Measurements from ENCODE around the gene TRAF4. TPM values are rescaled to one million over a fixed set of nuclear protein-coding genes. Genes with fewer than 3 reads are reported as not detected.
"Not testable (repeated sequence)": the region's sequence is repeated elsewhere in the genome, so short reads cannot be mapped to it uniquely, and the experiment has no call there.

The TRAF4 gene
- total and polyA plus RNA-seq, 3 donors from 2014 or later: 33.1 to 47.2 (median 35.3) TPM

DNA sequence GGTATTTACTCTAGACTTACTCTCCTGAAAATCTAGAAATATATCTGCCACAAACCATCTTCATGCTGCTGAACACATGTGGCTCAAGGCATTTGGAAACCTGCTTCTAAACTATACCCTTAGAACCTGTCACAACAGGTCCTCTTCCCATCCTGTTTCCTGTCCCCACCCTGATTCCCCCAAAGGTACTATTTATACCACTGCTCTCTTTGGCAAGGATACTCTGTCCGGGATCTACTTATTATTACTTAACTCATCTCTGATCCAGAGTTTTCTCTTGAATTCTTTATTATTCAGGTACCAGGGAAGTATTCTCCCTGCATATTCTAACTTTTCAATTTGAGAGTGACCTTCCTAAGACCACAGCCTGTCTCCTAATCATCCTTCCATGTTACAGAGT is 33.4 kb downstream of the TRAF4 start:
- H3K27me3 ChIP-seq: no peaks in the 10 kb centered on the region
- TF ChIP-seq POLR2A (IDR thresholded peaks at IDR 0.05) (no peak), CTCF (IDR thresholded peaks at IDR 0.05) (no peak)
- DNase-seq: no peak
- H3K4me1 ChIP-seq: no peaks in the 10 kb centered on the region
- no peaks in the 10 kb centered on the region for H3K36me3 ChIP-seq (ENCODE audit: low read depth, missing control alignments)
- no peaks in the 10 kb centered on the region for H3K9me3 ChIP-seq
- H3K27ac ChIP-seq: no peak overlapping the region
- intact Hi-C loops (cut with DNase I; ENCODE audit: low total_unique reads): no loop called here
- WGBS, 2 donors: 40 to 50% methylated on average over 1 of the region's 1 CpG
- no peak overlapping the region for H3K4me3 ChIP-seq

DNA sequence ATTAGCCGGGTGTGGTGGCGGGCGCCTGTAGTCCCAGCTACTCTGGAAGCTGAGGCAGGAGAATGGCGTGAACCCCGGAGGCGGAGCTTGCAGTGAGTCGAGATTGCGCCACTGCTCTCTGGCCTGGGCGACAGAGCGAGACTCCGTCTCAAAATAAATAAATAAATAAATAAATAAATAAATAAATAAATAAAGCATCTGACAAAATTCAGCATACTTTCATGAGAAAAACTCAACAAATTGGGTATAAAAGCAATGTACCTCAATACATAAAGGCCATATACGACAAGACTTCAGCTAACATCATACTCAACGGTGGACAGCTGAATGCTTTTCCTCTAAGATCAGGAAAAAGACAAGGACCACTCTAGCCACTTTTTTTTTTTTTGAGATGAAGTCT is 35.8 kb downstream of the TRAF4 start:
- 95 to 97% methylated on average over 13 of the region's 13 CpGs for WGBS, 2 donors
- H3K36me3 ChIP-seq (ENCODE audit: low read depth, missing control alignments); H3K27me3 ChIP-seq; intact Hi-C loops (cut with DNase I; ENCODE audit: low total_unique reads); H3K4me1 ChIP-seq; DNase-seq; H3K27ac ChIP-seq; H3K9me3 ChIP-seq; H3K4me3 ChIP-seq: not testable (repeated sequence)

DNA sequence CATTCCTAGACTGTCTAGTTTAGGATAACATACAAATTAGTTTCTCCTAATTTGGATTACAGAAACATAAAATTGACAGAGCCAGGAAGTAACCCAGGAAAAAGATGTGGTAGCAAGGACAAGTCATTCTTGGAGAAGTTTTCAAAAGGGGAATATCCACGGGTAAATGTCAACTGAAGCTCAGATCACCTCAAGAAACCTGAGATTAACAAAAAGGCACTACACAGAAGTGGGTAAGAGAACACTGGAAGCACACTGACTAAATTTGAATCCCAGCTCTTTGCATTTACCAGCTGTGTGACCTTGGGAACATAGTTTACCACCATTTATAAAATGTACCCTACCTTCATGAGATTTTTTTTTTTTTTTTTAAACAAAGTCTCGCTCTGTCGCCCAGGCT is 39.4 kb downstream of the TRAF4 start:
- no peaks in the 10 kb centered on the region for H3K4me1 ChIP-seq
- WGBS, 2 donors: 82 to 89% methylated on average over 3 of the region's 3 CpGs
- H3K4me3 ChIP-seq: no peak overlapping the region
- no peak for DNase-seq
- intact Hi-C loops (cut with DNase I; ENCODE audit: low total_unique reads): no loop called here
- H3K27me3 ChIP-seq: no peaks in the 10 kb centered on the region
- H3K9me3 ChIP-seq: no peaks in the 10 kb centered on the region
- no peak for TF ChIP-seq POLR2A (IDR thresholded peaks at IDR 0.05)
- TF ChIP-seq CTCF (IDR thresholded peaks at IDR 0.05): no peak
- H3K36me3 ChIP-seq (ENCODE audit: low read depth, missing control alignments): no peaks in the 10 kb centered on the region
- no peak overlapping the region for H3K27ac ChIP-seq

DNA sequence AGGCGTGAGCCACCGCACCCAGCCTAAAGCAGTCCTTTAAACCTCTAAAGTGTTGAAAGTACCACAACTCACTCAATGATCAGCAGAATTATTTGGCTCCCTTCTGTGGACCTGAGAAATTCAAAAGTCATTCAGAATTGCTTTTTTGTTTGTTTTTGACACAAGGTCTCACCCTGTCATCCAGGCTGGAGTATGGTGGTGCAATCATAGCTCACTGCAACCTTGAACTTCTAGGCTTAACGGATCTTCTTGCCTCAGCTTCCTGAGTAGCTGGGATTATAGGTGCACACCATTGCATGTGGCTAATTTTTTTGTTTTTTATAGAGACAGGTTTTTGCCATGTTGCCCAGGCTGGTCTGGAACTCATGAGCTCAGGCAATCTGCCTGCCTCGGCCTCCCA is 44.3 kb downstream of the TRAF4 start:
- no peak overlapping the region for H3K4me3 ChIP-seq
- H3K9me3 ChIP-seq: no peaks in the 10 kb centered on the region
- no peak for TF ChIP-seq CTCF (IDR thresholded peaks at IDR 0.05)
- TF ChIP-seq POLR2A (IDR thresholded peaks at IDR 0.05): no peak

GRCh38 chr17:28792877-28793661 is 49.3 kb downstream of the TRAF4 start:
- H3K36me3 ChIP-seq (ENCODE audit: low read depth, missing control alignments): no peaks in the 10 kb centered on the region
- 59 to 72% methylated on average over 2 of the region's 2 CpGs for WGBS, 2 donors
- intact Hi-C loops (cut with DNase I; ENCODE audit: low total_unique reads): no loop called here
- no peak for TF ChIP-seq CTCF (IDR thresholded peaks at IDR 0.05)
- no peak for TF ChIP-seq POLR2A (IDR thresholded peaks at IDR 0.05)
- no peak overlapping the region for H3K4me3 ChIP-seq
- DNase-seq: no peak
- H3K4me1 ChIP-seq: no peaks in the 10 kb centered on the region
- H3K27ac ChIP-seq: no peak overlapping the region
- no peaks in the 10 kb centered on the region for H3K27me3 ChIP-seq
- no peaks in the 10 kb centered on the region for H3K9me3 ChIP-seq

More for the DNA sequence above, 44.3 kb downstream of the TRAF4 start:
- intact Hi-C loops (cut with DNase I; ENCODE audit: low total_unique reads): no loop called here
- no peaks in the 10 kb centered on the region for H3K27me3 ChIP-seq
- H3K27ac ChIP-seq: no peak overlapping the region
- no peak for DNase-seq
- no peaks in the 10 kb centered on the region for H3K4me1 ChIP-seq
- 88 to 91% methylated on average over 4 of the region's 4 CpGs for WGBS, 2 donors
- no peaks in the 10 kb centered on the region for H3K36me3 ChIP-seq (ENCODE audit: low read depth, missing control alignments)

- H3K36me3 ChIP-seq (ENCODE audit: low read depth, missing control alignments); H3K4me1 ChIP-seq; H3K27me3 ChIP-seq; H3K4me3 ChIP-seq; DNase-seq; H3K27ac ChIP-seq; H3K9me3 ChIP-seq; intact Hi-C loops (cut with DNase I; ENCODE audit: low total_unique reads): not testable (repeated sequence)
- 94 to 95% methylated on average over 14 of the region's 14 CpGs for WGBS, 2 donors
Measured at GRCh38 chr17:28794846-28795441, 51.1 kb downstream of the TRAF4 start.

All from testis (tissue), 3 donors.